ENCODE measurements around the gene MCHR1.
"Not testable (repeated sequence)": the region's sequence is repeated elsewhere in the genome, so short reads cannot be mapped to it uniquely, and the experiment has no call there.

The MCHR1 gene

DNA sequence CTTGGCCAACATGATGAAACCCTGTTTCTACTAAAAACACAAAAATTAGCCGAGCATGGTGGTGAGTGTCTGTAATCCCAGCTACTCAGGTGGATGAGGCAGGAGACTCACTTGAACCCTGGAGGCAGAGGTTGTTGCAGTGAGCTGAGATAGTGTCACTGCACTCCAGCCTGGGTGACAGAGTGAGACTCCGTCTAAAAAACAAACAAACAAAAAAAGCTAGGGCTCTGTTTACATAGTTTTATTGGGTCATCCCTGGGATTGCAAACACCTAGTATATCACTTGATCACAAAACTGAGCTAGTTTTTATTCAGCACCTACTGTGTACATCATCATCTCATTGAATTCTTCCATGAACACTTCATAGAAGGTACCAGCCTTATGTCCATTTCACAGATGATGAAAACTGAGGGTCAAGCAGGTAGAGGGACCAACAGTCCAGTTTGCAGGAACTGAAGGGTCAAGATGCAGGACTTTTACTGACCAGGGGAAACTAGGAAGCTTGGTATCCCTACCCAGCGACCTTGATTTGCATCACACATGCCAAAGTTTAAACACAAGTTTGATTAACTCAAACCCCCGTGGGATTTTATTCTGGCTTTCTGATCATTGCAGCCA lies 33.6 kb upstream of the MCHR1 start:
- no peak for DNase-seq (ENCODE audit: low spot score)
- in situ Hi-C loops (cut with MboI; ENCODE audit: low pct_unique_long_range_greater_than_20kb, low sequenced_read_pairs, unreplicated experiment): loop anchor here (10.0 kb wide), 1 partner anchor 211 kb away; no protein-coding TSS in a partner anchor
- TF ChIP-seq, protein P1, sequence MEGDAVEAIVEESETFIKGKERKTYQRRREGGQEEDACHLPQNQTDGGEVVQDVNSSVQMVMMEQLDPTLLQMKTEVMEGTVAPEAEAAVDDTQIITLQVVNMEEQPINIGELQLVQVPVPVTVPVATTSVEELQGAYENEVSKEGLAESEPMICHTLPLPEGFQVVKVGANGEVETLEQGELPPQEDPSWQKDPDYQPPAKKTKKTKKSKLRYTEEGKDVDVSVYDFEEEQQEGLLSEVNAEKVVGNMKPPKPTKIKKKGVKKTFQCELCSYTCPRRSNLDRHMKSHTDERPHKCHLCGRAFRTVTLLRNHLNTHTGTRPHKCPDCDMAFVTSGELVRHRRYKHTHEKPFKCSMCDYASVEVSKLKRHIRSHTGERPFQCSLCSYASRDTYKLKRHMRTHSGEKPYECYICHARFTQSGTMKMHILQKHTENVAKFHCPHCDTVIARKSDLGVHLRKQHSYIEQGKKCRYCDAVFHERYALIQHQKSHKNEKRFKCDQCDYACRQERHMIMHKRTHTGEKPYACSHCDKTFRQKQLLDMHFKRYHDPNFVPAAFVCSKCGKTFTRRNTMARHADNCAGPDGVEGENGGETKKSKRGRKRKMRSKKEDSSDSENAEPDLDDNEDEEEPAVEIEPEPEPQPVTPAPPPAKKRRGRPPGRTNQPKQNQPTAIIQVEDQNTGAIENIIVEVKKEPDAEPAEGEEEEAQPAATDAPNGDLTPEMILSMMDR (IDR thresholded peaks at IDR 0.05; ENCODE audit: extremely low read depth, insufficient read depth, missing control alignments): no peak

- in situ Hi-C loops (cut with MboI; ENCODE audit: low pct_unique_long_range_greater_than_20kb, low sequenced_read_pairs, unreplicated experiment): loop anchor here (10.0 kb wide), 1 partner anchor 214 kb away; no protein-coding TSS in a partner anchor
- no peak for DNase-seq (ENCODE audit: low spot score)
Measured at GRCh38 chr22:40648386-40648785, 30.9 kb upstream of the MCHR1 start.

GRCh38 chr22:40651057-40651456 lies 28.2 kb upstream of the MCHR1 start:
- in situ Hi-C loops (cut with MboI; ENCODE audit: low pct_unique_long_range_greater_than_20kb, low sequenced_read_pairs, unreplicated experiment): no loop called here
- no peak for DNase-seq (ENCODE audit: low spot score)
- TF ChIP-seq, protein P1 (IDR thresholded peaks at IDR 0.05; ENCODE audit: extremely low read depth, insufficient read depth, missing control alignments): no peak

More at GRCh38 chr22:40648386-40648785, 30.9 kb upstream of the MCHR1 start:
- TF ChIP-seq, protein P1 (IDR thresholded peaks at IDR 0.05; ENCODE audit: extremely low read depth, insufficient read depth, missing control alignments): no peak

- in situ Hi-C loops (cut with MboI; ENCODE audit: low pct_unique_long_range_greater_than_20kb, low sequenced_read_pairs, unreplicated experiment): no loop called here
- TF ChIP-seq, protein P1 (IDR thresholded peaks at IDR 0.05; ENCODE audit: extremely low read depth, insufficient read depth, missing control alignments): no peak
- DNase-seq (ENCODE audit: low spot score): peak; percentile 62
Measured at GRCh38 chr22:40651563-40652501, 27.5 kb upstream of the MCHR1 start.

GRCh38 chr22:40653361-40653760 lies 25.9 kb upstream of the MCHR1 start:
- no peak for DNase-seq (ENCODE audit: low spot score)
- TF ChIP-seq, protein P1 (IDR thresholded peaks at IDR 0.05; ENCODE audit: extremely low read depth, insufficient read depth, missing control alignments): no peak
- in situ Hi-C loops (cut with MboI; ENCODE audit: low pct_unique_long_range_greater_than_20kb, low sequenced_read_pairs, unreplicated experiment): no loop called here

DNA sequence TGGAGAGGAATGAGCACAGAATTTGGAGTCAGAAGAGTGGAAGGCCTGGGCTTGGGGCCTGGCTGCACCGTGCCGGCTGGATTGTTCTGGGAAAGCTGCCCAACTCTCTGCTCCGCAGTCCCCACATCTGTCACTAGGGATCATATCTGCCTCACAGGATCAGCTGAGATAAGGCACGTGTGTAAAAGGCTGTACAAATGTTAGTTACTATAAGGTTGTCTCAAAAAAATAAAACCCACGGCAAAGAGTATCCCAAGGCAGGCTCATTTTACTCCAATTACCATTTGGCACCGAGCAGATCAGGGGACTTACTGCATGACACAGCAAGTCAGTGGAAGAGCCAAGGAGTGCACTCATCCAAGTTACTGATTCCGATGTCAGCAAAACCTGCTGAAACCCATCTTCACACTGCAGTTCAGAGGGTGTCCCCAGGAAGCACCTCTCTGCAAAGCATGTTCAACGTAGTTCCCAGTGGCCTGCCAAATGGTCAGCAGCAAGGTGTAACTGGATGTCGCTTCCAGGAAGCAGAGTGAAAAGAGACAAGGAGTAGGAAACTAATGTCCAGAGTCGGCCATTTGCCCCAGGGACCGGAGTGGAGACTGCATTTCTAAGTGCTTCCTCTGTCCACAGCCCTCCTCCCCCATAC lies 24.6 kb upstream of the MCHR1 start:
- no peak for DNase-seq (ENCODE audit: low spot score)
- in situ Hi-C loops (cut with MboI; ENCODE audit: low pct_unique_long_range_greater_than_20kb, low sequenced_read_pairs, unreplicated experiment): no loop called here
- TF ChIP-seq, protein P1 (IDR thresholded peaks at IDR 0.05; ENCODE audit: extremely low read depth, insufficient read depth, missing control alignments): no peak

DNA sequence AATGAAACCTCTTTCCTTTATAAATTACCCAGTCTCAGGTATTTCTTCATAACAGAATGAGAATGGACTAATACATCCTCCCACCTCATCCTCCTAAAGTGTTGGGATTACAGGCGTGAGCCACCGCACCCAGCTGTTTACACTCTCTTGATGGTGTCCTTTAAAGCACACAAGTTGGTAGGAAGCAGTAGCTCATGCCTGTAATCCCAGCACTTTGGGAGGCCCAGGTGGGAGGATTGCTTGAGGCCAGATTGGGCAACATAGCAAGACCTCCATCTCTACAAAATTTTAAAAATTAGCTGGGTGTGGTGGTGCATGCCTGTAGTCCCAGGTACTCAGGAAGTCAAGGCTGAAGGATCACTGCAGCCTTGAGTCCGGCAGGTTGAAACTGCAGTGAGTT lies 23.3 kb upstream of the MCHR1 start:
- not testable (repeated sequence) for DNase-seq (ENCODE audit: low spot score)

GRCh38 chr22:40656651-40657050 lies 22.6 kb upstream of the MCHR1 start:
- DNase-seq (ENCODE audit: low spot score); in situ Hi-C loops (cut with MboI; ENCODE audit: low pct_unique_long_range_greater_than_20kb, low sequenced_read_pairs, unreplicated experiment): not testable (repeated sequence)

More for the DNA sequence above, 23.3 kb upstream of the MCHR1 start:
- in situ Hi-C loops (cut with MboI; ENCODE audit: low pct_unique_long_range_greater_than_20kb, low sequenced_read_pairs, unreplicated experiment): not testable (repeated sequence)
